Measurements from ENCODE around the gene MRAP2. TPM values are rescaled to one million over a fixed set of nuclear protein-coding genes. Genes with fewer than 3 reads are reported as not detected.
"Not testable (repeated sequence)": the region's sequence is repeated elsewhere in the genome, so short reads cannot be mapped to it uniquely, and the experiment has no call there.

Gene MRAP2
- total RNA-seq, 4 donors from 2014 or later, result 0.33 to 1.5 (median 0.50) TPM; not detected in 1

GRCh38 chr6:84107495-84107894 is 73.9 kb downstream of the MRAP2 start:
- H3K9me3 ChIP-seq, result no peaks in the 10 kb centered on the region
- DNase-seq, result no peak
- no peaks in the 10 kb centered on the region for H3K36me3 ChIP-seq
- H3K27ac ChIP-seq, result no peak overlapping the region
- intact Hi-C loops (cut with DNase I), result no loop called here
- H3K27me3 ChIP-seq, result no peaks in the 10 kb centered on the region
- TF ChIP-seq, protein P1, sequence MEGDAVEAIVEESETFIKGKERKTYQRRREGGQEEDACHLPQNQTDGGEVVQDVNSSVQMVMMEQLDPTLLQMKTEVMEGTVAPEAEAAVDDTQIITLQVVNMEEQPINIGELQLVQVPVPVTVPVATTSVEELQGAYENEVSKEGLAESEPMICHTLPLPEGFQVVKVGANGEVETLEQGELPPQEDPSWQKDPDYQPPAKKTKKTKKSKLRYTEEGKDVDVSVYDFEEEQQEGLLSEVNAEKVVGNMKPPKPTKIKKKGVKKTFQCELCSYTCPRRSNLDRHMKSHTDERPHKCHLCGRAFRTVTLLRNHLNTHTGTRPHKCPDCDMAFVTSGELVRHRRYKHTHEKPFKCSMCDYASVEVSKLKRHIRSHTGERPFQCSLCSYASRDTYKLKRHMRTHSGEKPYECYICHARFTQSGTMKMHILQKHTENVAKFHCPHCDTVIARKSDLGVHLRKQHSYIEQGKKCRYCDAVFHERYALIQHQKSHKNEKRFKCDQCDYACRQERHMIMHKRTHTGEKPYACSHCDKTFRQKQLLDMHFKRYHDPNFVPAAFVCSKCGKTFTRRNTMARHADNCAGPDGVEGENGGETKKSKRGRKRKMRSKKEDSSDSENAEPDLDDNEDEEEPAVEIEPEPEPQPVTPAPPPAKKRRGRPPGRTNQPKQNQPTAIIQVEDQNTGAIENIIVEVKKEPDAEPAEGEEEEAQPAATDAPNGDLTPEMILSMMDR (IDR thresholded peaks at IDR 0.05), result no peak
- TF ChIP-seq POLR2A (IDR thresholded peaks at IDR 0.05), result no peak
- H3K4me1 ChIP-seq, result no peaks in the 10 kb centered on the region
- no peak overlapping the region for H3K4me3 ChIP-seq (replicated peaks in 1 of 3)

DNA sequence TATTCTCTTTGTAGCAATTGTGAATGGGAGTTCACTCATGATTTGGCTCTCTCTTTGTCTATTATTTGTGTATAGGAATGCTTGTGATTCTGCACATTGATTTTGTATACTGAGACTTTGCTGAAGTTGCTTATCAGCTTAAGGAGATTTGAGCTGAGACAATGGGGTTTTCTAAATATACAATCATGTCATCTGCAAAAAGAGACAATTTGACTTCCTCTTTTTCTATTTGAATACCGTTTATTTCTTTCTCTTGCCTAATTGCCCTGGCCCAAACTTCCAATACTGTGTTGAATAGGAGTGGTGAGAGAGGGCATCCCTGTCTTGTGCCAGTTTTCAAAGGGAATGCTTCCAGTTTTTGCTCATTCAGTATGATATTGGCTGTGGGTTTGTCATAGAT is 77.8 kb downstream of the MRAP2 start:
- H3K27me3 ChIP-seq; H3K4me3 ChIP-seq (replicated peaks in 1 of 3); intact Hi-C loops (cut with DNase I); DNase-seq; H3K9me3 ChIP-seq; H3K36me3 ChIP-seq; H3K27ac ChIP-seq; H3K4me1 ChIP-seq: not testable (repeated sequence)
- 67 to 83% methylated on average over 1 of the region's 1 CpG for WGBS, 2 donors

DNA sequence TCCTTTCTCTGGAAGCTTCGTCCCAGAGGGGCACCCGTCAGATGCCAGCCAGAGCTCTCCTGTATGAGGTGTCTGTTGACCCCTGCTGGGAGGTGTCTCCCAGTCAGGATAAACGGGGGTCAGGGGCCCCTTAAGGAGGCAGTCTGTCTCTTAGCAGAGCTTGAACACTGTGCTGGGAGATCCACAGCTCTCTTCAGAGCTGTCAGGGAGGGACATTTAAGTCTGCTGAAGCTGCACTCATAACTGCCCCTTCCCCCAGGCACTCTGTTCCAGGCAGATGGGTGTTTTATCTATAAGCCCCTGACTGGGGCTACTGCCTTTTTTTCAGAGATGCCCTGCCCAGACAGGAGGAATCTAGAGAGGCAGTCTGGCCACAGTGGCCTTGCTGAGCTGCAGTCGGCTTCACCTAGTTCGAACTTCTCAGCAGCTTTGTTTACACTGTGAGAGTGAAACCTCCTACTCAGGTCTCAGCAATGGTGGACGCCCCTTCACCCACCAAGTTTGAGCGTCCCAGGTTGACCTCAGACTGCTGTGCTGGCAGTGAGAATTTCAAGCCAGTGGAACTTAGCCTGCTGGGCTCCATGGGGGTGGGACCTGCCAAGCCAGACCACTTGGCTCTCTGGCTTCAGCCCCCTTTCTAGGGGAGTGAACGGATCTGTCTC is 81.5 kb downstream of the MRAP2 start:
- H3K27me3 ChIP-seq; DNase-seq; H3K4me1 ChIP-seq; H3K36me3 ChIP-seq; H3K27ac ChIP-seq; intact Hi-C loops (cut with DNase I); H3K9me3 ChIP-seq; H3K4me3 ChIP-seq (replicated peaks in 1 of 3): not testable (repeated sequence)
- 67 to 84% methylated on average over 6 to 8 of the region's 8 CpGs for WGBS, 2 donors

DNA sequence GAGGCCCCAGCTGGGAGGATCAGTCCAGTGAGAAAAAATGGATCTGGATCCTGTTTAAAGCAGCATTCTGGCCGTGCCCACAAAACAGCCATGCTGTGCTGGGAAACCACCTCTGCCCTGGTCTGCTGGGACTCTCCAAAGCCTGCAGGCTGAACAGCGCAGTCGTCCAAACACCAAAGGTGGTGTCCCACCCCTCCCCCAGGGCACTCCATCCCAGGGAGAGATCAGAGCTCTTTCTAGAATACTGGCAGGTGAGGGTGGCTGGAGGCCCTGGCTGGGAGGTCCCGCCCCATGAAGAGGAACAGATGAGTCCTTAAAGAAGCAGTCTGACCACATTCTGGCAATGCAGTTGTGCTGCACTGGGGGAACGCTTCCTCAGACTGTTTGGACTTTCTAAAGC is 84.6 kb downstream of the MRAP2 start:
- Histone ChIP-seq H3K9me3 (no peaks in the 10 kb centered on the region), H3K36me3 (no peaks in the 10 kb centered on the region), H3K27me3 (no peaks in the 10 kb centered on the region), H3K4me1 (no peaks in the 10 kb centered on the region), H3K4me3 (replicated peaks in 1 of 3) (no peak overlapping the region), H3K27ac (no peak overlapping the region)
- peak in 1 of 2 donors; percentile 5 for DNase-seq
- intact Hi-C loops (cut with DNase I), result no loop called here
- WGBS, 2 donors, result 22 to 55% methylated on average over 1 to 5 of the region's 5 CpGs
- no peak for TF ChIP-seq POLR2A (IDR thresholded peaks at IDR 0.05)
- TF ChIP-seq, protein P1 (IDR thresholded peaks at IDR 0.05), result no peak

- TF ChIP-seq POLR2A (IDR thresholded peaks at IDR 0.05), result no peak
- TF ChIP-seq, protein P1 (IDR thresholded peaks at IDR 0.05), result no peak
- DNase-seq, result no peak
- Histone ChIP-seq H3K27me3 (no peaks in the 10 kb centered on the region), H3K9me3 (no peaks in the 10 kb centered on the region), H3K27ac (no peak overlapping the region), H3K4me1 (no peaks in the 10 kb centered on the region), H3K36me3 (no peaks in the 10 kb centered on the region), H3K4me3 (replicated peaks in 1 of 3) (no peak overlapping the region)
- intact Hi-C loops (cut with DNase I), result no loop called here
Observed at GRCh38 chr6:84119277-84119676, 85.7 kb downstream of the MRAP2 start.

GRCh38 chr6:84123186-84123585 is 89.6 kb downstream of the MRAP2 start:
- Histone ChIP-seq H3K4me3 (replicated peaks in 1 of 3) (no peak overlapping the region), H3K4me1 (no peaks in the 10 kb centered on the region), H3K36me3 (peaks cover 0 to 5% of the 10 kb centered on the region in 2 donors), H3K27ac (no peak overlapping the region), H3K27me3 (no peaks in the 10 kb centered on the region), H3K9me3 (no peaks in the 10 kb centered on the region)
- WGBS, 2 donors, result 97 to 99% methylated on average over 2 of the region's 2 CpGs
- no peak for DNase-seq
- TF ChIP-seq POLR2A (IDR thresholded peaks at IDR 0.05), result no peak
- TF ChIP-seq, protein P1 (IDR thresholded peaks at IDR 0.05), result no peak
- intact Hi-C loops (cut with DNase I), result no loop called here

- H3K27ac ChIP-seq; H3K4me3 ChIP-seq (replicated peaks in 1 of 3); H3K27me3 ChIP-seq; H3K36me3 ChIP-seq; H3K4me1 ChIP-seq; intact Hi-C loops (cut with DNase I); H3K9me3 ChIP-seq; DNase-seq: not testable (repeated sequence)
- WGBS, 2 donors, result 95 to 96% methylated on average over 1 of the region's 1 CpG
Observed at GRCh38 chr6:84129588-84129987, 96.0 kb downstream of the MRAP2 start.

DNA sequence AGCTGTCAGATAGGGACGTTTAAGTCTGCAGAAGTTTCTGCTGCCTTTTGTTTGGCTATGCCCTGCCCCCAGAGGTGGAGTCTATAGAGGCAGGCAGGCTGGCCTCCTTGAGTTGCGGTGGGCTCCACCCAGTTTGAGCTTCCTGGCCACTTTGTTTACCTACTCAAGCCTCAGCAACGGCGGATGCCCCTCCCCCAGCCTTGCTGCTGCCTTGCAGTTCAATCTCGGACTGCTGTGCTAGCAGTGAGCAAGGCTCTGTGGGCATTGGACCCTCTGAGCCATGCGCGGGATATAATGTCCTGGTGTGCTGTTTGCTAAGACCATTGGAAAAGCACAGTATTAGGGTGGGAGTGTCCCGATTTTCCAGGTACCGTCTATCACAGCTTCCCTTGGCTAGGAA is 99.8 kb downstream of the MRAP2 start:
- intact Hi-C loops (cut with DNase I); H3K4me3 ChIP-seq (replicated peaks in 1 of 3): not testable (repeated sequence)

More for the DNA sequence above, 99.8 kb downstream of the MRAP2 start:
- H3K27ac ChIP-seq, H3K27me3 ChIP-seq, DNase-seq, H3K4me1 ChIP-seq, H3K9me3 ChIP-seq, H3K36me3 ChIP-seq: not testable (repeated sequence)
- 95 to 100% methylated on average over 4 to 8 of the region's 9 CpGs for WGBS, 2 donors
